ENCODE measurements around the gene AHNAK.

DNA sequence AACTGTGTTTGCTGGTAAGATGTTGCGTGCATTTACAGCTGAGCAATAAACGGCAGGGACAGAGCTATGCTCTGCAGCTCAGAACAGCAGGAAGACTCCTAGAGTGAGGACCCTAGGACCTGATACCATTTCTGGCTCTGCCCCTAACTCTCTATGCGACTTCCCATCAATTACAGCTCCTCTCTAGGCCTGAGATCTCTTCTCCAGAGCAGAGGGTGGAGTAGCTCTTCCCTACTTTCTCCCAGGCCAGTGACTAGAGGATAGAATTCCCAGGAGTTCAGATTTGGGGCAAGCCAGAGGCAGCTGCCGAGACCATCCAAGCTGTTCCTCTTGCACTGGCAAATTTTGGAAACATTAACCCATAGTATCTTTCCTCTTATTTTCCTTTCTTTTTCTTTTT is 140.6 kb downstream of the AHNAK start:
- TF ChIP-seq MAFK (IDR thresholded peaks at IDR 0.05; ENCODE audit: partially characterized antibody) (no peak), POLR2A (IDR thresholded peaks at IDR 0.05; ENCODE audit: low read length) (no peak), RFX5 (IDR thresholded peaks at IDR 0.05) (no peak), RAD21 (conservative IDR thresholded peaks at IDR 0.05 in 1 of 2, IDR thresholded peaks at IDR 0.05 in 1 of 2) (no peak), SREBF2 (IDR thresholded peaks at IDR 0.05) (no peak), BHLHE40 (IDR thresholded peaks at IDR 0.05; ENCODE audit: low read depth, low read length) (no peak), MAZ (IDR thresholded peaks at IDR 0.05; ENCODE audit: borderline replicate concordance, low read depth, low read length) (no peak)
- TF ChIP-seq, protein P1, sequence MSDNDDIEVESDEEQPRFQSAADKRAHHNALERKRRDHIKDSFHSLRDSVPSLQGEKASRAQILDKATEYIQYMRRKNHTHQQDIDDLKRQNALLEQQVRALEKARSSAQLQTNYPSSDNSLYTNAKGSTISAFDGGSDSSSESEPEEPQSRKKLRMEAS (IDR thresholded peaks at IDR 0.05): no peak
- TF ChIP-seq, protein P2, sequence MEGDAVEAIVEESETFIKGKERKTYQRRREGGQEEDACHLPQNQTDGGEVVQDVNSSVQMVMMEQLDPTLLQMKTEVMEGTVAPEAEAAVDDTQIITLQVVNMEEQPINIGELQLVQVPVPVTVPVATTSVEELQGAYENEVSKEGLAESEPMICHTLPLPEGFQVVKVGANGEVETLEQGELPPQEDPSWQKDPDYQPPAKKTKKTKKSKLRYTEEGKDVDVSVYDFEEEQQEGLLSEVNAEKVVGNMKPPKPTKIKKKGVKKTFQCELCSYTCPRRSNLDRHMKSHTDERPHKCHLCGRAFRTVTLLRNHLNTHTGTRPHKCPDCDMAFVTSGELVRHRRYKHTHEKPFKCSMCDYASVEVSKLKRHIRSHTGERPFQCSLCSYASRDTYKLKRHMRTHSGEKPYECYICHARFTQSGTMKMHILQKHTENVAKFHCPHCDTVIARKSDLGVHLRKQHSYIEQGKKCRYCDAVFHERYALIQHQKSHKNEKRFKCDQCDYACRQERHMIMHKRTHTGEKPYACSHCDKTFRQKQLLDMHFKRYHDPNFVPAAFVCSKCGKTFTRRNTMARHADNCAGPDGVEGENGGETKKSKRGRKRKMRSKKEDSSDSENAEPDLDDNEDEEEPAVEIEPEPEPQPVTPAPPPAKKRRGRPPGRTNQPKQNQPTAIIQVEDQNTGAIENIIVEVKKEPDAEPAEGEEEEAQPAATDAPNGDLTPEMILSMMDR (IDR thresholded peaks at IDR 0.05): no peak
- TF ChIP-seq, protein P3, sequence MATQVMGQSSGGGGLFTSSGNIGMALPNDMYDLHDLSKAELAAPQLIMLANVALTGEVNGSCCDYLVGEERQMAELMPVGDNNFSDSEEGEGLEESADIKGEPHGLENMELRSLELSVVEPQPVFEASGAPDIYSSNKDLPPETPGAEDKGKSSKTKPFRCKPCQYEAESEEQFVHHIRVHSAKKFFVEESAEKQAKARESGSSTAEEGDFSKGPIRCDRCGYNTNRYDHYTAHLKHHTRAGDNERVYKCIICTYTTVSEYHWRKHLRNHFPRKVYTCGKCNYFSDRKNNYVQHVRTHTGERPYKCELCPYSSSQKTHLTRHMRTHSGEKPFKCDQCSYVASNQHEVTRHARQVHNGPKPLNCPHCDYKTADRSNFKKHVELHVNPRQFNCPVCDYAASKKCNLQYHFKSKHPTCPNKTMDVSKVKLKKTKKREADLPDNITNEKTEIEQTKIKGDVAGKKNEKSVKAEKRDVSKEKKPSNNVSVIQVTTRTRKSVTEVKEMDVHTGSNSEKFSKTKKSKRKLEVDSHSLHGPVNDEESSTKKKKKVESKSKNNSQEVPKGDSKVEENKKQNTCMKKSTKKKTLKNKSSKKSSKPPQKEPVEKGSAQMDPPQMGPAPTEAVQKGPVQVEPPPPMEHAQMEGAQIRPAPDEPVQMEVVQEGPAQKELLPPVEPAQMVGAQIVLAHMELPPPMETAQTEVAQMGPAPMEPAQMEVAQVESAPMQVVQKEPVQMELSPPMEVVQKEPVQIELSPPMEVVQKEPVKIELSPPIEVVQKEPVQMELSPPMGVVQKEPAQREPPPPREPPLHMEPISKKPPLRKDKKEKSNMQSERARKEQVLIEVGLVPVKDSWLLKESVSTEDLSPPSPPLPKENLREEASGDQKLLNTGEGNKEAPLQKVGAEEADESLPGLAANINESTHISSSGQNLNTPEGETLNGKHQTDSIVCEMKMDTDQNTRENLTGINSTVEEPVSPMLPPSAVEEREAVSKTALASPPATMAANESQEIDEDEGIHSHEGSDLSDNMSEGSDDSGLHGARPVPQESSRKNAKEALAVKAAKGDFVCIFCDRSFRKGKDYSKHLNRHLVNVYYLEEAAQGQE (IDR thresholded peaks at IDR 0.05): no peak

Data from A549 (cell line).